Activated CD4-positive, alpha-beta T cell treated with anti-CD3 and anti-CD28 coated beads for 36 hours (primary cell): Measurements from ENCODE around the gene PLCB1. TPM values are rescaled to one million over a fixed set of nuclear protein-coding genes. Genes with fewer than 3 reads are reported as not detected.
"Not testable (repeated sequence)": the region's sequence is repeated elsewhere in the genome, so short reads cannot be mapped to it uniquely, and the experiment has no call there.

ENCODE experiments used
- ATAC-seq: fragments of 200-7000 bp; cut with Tn5 transposase; one replicate; pipeline ENCODE4 v1.10.0; 2021; ENCODE audit warnings: mild to moderate bottlenecking, moderate library complexity
- CTCF ChIA-PET: fragments of 350-600 bp; sonication (Branson Sonifier 250); formaldehyde crosslinking; loops from one replicate; lab custom pipeline; 2021; ENCODE audit warnings: antibody characterized with exemption; lab: Charles Lee
- POLR2A ChIA-PET: fragments of 350-600 bp; sonication (Branson Sonifier 250); formaldehyde crosslinking; loops from one replicate; lab custom pipeline; 2021; ENCODE audit warnings: antibody characterized with exemption, inconsistent platforms; lab: Charles Lee
- DNase-seq: peaks from one replicate; pipeline ENCODE4 v3.0.0-alpha.2; 2020
- H3K27ac Mint-ChIP-seq: one replicate; pipeline ENCODE4 v1.8.0; 2021; ENCODE audit warnings: mixed read lengths
- H3K27me3 Mint-ChIP-seq: one replicate; pipeline ENCODE4 v1.8.0; 2021; ENCODE audit warnings: mixed read lengths
- H3K36me3 Mint-ChIP-seq: one replicate; pipeline ENCODE4 v1.8.0; 2021; ENCODE audit warnings: low read depth, mixed read lengths
- H3K4me1 Mint-ChIP-seq: one replicate; pipeline ENCODE4 v1.8.0; 2021; ENCODE audit warnings: mixed read lengths
- H3K4me3 Mint-ChIP-seq: one replicate; pipeline ENCODE4 v1.8.0; 2021; ENCODE audit warnings: mild to moderate bottlenecking, moderate library complexity, mixed read lengths
- H3K9me3 Mint-ChIP-seq: one replicate; pipeline ENCODE4 v1.8.0; 2021; ENCODE audit warnings: low read depth, mixed read lengths
- intact Hi-C, 2 experiments: fragments of 100-400 bp; cut with DNase I in 1 of 2; cut with micrococcal nuclease in 1 of 2; formaldehyde crosslinking; loops; one replicate each; pipeline versions ENCODE4 v1.14.2 to v1.15.1; 2022 to 2024; cut with DNase I, micrococcal nuclease
- total RNA-seq, 2 experiments: library from RNA; stranded (reverse); gene quantifications; one replicate each; pipeline ENCODE4 v1.2.3, GENCODE V29; 2021

PLCB1 gene
- total RNA-seq, 2 experiments from 2014 or later, result 1.4 to 1.5 TPM

- Mint-ChIP-seq H3K9me3 (no peaks in the 10 kb centered on the region), H3K4me1 (peaks cover 2% of the 10 kb centered on the region), H3K36me3 (no peaks in the 10 kb centered on the region), H3K27ac (no peak overlapping the region), H3K27me3 (no peaks in the 10 kb centered on the region), H3K4me3 (no peak overlapping the region)
- ChIA-PET CTCF (interaction anchor here (0.6 kb wide), 1 partner anchor 78 kb away, joined by 3 read pairs; no protein-coding TSS in a partner anchor), POLR2A (no interaction called here)
- intact Hi-C loops, result no loop called here
- DNase-seq (no peak), ATAC-seq (no peak)
Observed at GRCh38 chr20:8803941-8804340, 671.9 kb downstream of the PLCB1 start.

GRCh38 chr20:8805737-8806442 is 673.8 kb downstream of the PLCB1 start:
- ATAC-seq, result peak; percentile 51

GRCh38 chr20:8807480-8808201 is 675.6 kb downstream of the PLCB1 start:
- ChIA-PET POLR2A (no interaction called here), CTCF (interaction anchor here (0.6 to 1.4 kb wide), 4 partner anchors 17 to 85 kb away, joined by 3 to 4 read pairs (median 4); no protein-coding TSS in a partner anchor)
- DNase-seq, result no peak
- Mint-ChIP-seq H3K36me3 (no peaks in the 10 kb centered on the region), H3K4me3 (no peak overlapping the region), H3K27ac (no peak overlapping the region), H3K9me3 (no peaks in the 10 kb centered on the region), H3K27me3 (no peaks in the 10 kb centered on the region), H3K4me1 (peaks cover 2% of the 10 kb centered on the region)
- intact Hi-C loops, result no loop called here
- ATAC-seq, result no peak

More at GRCh38 chr20:8805737-8806442, 673.8 kb downstream of the PLCB1 start:
- H3K9me3 Mint-ChIP-seq, result no peaks in the 10 kb centered on the region
- H3K4me1 Mint-ChIP-seq, result peaks cover 2% of the 10 kb centered on the region
- ChIA-PET POLR2A (no interaction called here), CTCF (interaction anchor here (0.6 to 0.7 kb wide), 2 partner anchors 41 to 194 kb away, joined by 3 read pairs; no protein-coding TSS in a partner anchor)
- H3K36me3 Mint-ChIP-seq, result no peaks in the 10 kb centered on the region
- DNase-seq, result peak; percentile 12
- no peak overlapping the region for H3K4me3 Mint-ChIP-seq
- intact Hi-C loops, result no loop called here
- no peaks in the 10 kb centered on the region for H3K27me3 Mint-ChIP-seq
- no peak overlapping the region for H3K27ac Mint-ChIP-seq

- CTCF ChIA-PET, result interaction anchor here (0.6 to 1.4 kb wide), 4 partner anchors 18 to 86 kb away, joined by 3 to 4 read pairs (median 4); no protein-coding TSS in a partner anchor
- H3K4me3 Mint-ChIP-seq, result no peak overlapping the region
Observed at GRCh38 chr20:8808202-8808535, 676.1 kb downstream of the PLCB1 start.

GRCh38 chr20:8809107-8809953 is 677.3 kb downstream of the PLCB1 start:
- H3K4me3 Mint-ChIP-seq, result no peak overlapping the region
- H3K27me3 Mint-ChIP-seq, result no peaks in the 10 kb centered on the region
- POLR2A ChIA-PET, result no interaction called here
- CTCF ChIA-PET, result interaction anchor here (0.6 kb wide), 1 partner anchor 44 kb away, joined by 3 read pairs; no protein-coding TSS in a partner anchor
- no peaks in the 10 kb centered on the region for H3K9me3 Mint-ChIP-seq
- ATAC-seq, result no peak
- peaks cover 2% of the 10 kb centered on the region for H3K4me1 Mint-ChIP-seq
- H3K36me3 Mint-ChIP-seq, result no peaks in the 10 kb centered on the region
- H3K27ac Mint-ChIP-seq, result no peak overlapping the region
- DNase-seq, result no peak
- intact Hi-C loops, result no loop called here

More at GRCh38 chr20:8808202-8808535, 676.1 kb downstream of the PLCB1 start:
- intact Hi-C loops, result no loop called here
- no peaks in the 10 kb centered on the region for H3K36me3 Mint-ChIP-seq
- POLR2A ChIA-PET, result no interaction called here
- no peak overlapping the region for H3K27ac Mint-ChIP-seq
- DNase-seq (no peak), ATAC-seq (no peak)
- H3K9me3 Mint-ChIP-seq, result no peaks in the 10 kb centered on the region
- peaks cover 2% of the 10 kb centered on the region for H3K4me1 Mint-ChIP-seq
- H3K27me3 Mint-ChIP-seq, result no peaks in the 10 kb centered on the region

- Mint-ChIP-seq H3K27ac (no peak overlapping the region), H3K4me3 (no peak overlapping the region), H3K36me3 (no peaks in the 10 kb centered on the region), H3K9me3 (no peaks in the 10 kb centered on the region), H3K27me3 (no peaks in the 10 kb centered on the region), H3K4me1 (no peaks in the 10 kb centered on the region)
- intact Hi-C loops, result no loop called here
- ChIA-PET CTCF (no interaction called here), POLR2A (no interaction called here)
- no peak for DNase-seq
- no peak for ATAC-seq
Observed at GRCh38 chr20:8811801-8812594, 679.9 kb downstream of the PLCB1 start.

- Mint-ChIP-seq H3K27ac (no peak overlapping the region), H3K27me3 (no peaks in the 10 kb centered on the region), H3K36me3 (no peaks in the 10 kb centered on the region), H3K9me3 (no peaks in the 10 kb centered on the region), H3K4me1 (no peaks in the 10 kb centered on the region), H3K4me3 (no peak overlapping the region)
- DNase-seq (no peak), ATAC-seq (no peak)
- CTCF ChIA-PET, result no interaction called here
- intact Hi-C loops, result no loop called here
- POLR2A ChIA-PET, result no interaction called here
Observed at GRCh38 chr20:8812817-8813216, 680.8 kb downstream of the PLCB1 start.

- Mint-ChIP-seq H3K27ac (no peak overlapping the region), H3K4me1 (no peaks in the 10 kb centered on the region), H3K4me3 (no peak overlapping the region), H3K36me3 (no peaks in the 10 kb centered on the region), H3K27me3 (no peaks in the 10 kb centered on the region), H3K9me3 (no peaks in the 10 kb centered on the region)
- ChIA-PET CTCF (no interaction called here), POLR2A (no interaction called here)
- DNase-seq, result no peak
- ATAC-seq, result no peak
- intact Hi-C loops, result no loop called here
Observed at GRCh38 chr20:8815208-8815607, 683.1 kb downstream of the PLCB1 start.

GRCh38 chr20:8829256-8829655 is 697.2 kb downstream of the PLCB1 start:
- Mint-ChIP-seq H3K27ac (no peak overlapping the region), H3K27me3 (no peaks in the 10 kb centered on the region), H3K4me3 (no peak overlapping the region), H3K36me3 (no peaks in the 10 kb centered on the region), H3K4me1 (no peaks in the 10 kb centered on the region), H3K9me3 (no peaks in the 10 kb centered on the region)
- POLR2A ChIA-PET, result no interaction called here
- CTCF ChIA-PET, result no interaction called here
- intact Hi-C loops, result no loop called here
- DNase-seq (no peak), ATAC-seq (no peak)

- H3K27me3 Mint-ChIP-seq, H3K27ac Mint-ChIP-seq, ATAC-seq, intact Hi-C loops, DNase-seq, H3K4me3 Mint-ChIP-seq, POLR2A ChIA-PET, H3K9me3 Mint-ChIP-seq, H3K4me1 Mint-ChIP-seq, H3K36me3 Mint-ChIP-seq, CTCF ChIA-PET: not testable (repeated sequence)
Observed at GRCh38 chr20:8834294-8834693, 702.2 kb downstream of the PLCB1 start.

GRCh38 chr20:8834851-8835250 is 702.8 kb downstream of the PLCB1 start:
- no peaks in the 10 kb centered on the region for H3K4me1 Mint-ChIP-seq
- H3K27me3 Mint-ChIP-seq, result no peaks in the 10 kb centered on the region
- H3K27ac Mint-ChIP-seq, result no peak overlapping the region
- intact Hi-C loops, result no loop called here
- H3K9me3 Mint-ChIP-seq, result no peaks in the 10 kb centered on the region
- H3K36me3 Mint-ChIP-seq, result no peaks in the 10 kb centered on the region
- H3K4me3 Mint-ChIP-seq, result no peak overlapping the region
- ChIA-PET POLR2A (no interaction called here), CTCF (no interaction called here)
- DNase-seq (no peak), ATAC-seq (no peak)
